ENCODE measurements around the gene HRG. TPM values are rescaled to one million over a fixed set of nuclear protein-coding genes. Genes with fewer than 3 reads are reported as not detected.

Gene HRG
- total and polyA plus RNA-seq, 2 donors (not counting 3 experiments of a cell fraction or from before 2014, with no cell fraction given) = not detected

- H3K9me1 ChIP-seq (replicated peaks; ENCODE audit: control insufficient read depth, extremely low read depth, insufficient read depth, low read length) = no peaks in the 10 kb centered on the region
- CTCF ChIA-PET = interaction anchor here (1.1 kb wide), 1 partner anchor 37 kb away, joined by 3 read pairs; no protein-coding TSS in a partner anchor
- no peaks in the 10 kb centered on the region for H3K79me2 ChIP-seq (ENCODE audit: control insufficient read depth, insufficient read depth, low read length)
- H3K4me1 ChIP-seq (ENCODE audit: control insufficient read depth, extremely low read depth, insufficient read depth, low read length) = no peaks in the 10 kb centered on the region
- BruUV-seq (replicated peaks) = no TSS peak
- H3K9me3 ChIP-seq (replicated peaks; ENCODE audit: control insufficient read depth, insufficient read depth, low read length) = no peaks in the 10 kb centered on the region
- H2AFZ ChIP-seq (ENCODE audit: low read depth, low read length) = no peak overlapping the region
- H3K27me3 ChIP-seq (ENCODE audit: control insufficient read depth in 2 of 2, insufficient read depth in 2 of 2, low read length in 2 of 2) = no peaks in the 10 kb centered on the region
- H3K4me2 ChIP-seq (ENCODE audit: insufficient read depth, low read length) = no peak overlapping the region
- no peak overlapping the region for H3K9ac ChIP-seq (replicated peaks; ENCODE audit: extremely low read depth, insufficient read depth, low read length)
- no peak overlapping the region for H3K27ac ChIP-seq (ENCODE audit: insufficient read depth, low read depth, low read length)
- FAIRE-seq = no peak
- no peak overlapping the region for H3K4me3 ChIP-seq (replicated peaks in 1 of 3; ENCODE audit: insufficient read depth in 1 of 3, low read depth in 1 of 3, low read length in 3 of 3)
- POLR2A ChIA-PET = no interaction called here
- no peak for DNase-seq (ENCODE audit: low read depth, low spot score)
- no peak for TF ChIP-seq JUN (IDR thresholded peaks at IDR 0.05; ENCODE audit: borderline replicate concordance, insufficient read depth, insufficient read length, low read depth)
- no peaks in the 10 kb centered on the region for H4K20me1 ChIP-seq (replicated peaks; ENCODE audit: control insufficient read depth, extremely low read depth, insufficient read depth, low read length)
- dilution Hi-C loops (cut with MboI; ENCODE audit: extremely low pct_ligation_motif_present, low sequenced_read_pairs) (no loop called here), intact Hi-C loops (cut with micrococcal nuclease) (no loop called here)
- H3K36me3 ChIP-seq (ENCODE audit: control insufficient read depth in 2 of 2, extremely low read depth in 1 of 2, insufficient read depth in 2 of 2, low read length in 2 of 2) = no peaks in the 10 kb centered on the region
Observed at GRCh38 chr3:186651678-186652215, 14.1 kb upstream of the HRG start.

GRCh38 chr3:186653080-186653707 is 12.6 kb upstream of the HRG start:
- no peak for TF ChIP-seq MYC (IDR thresholded peaks at IDR 0.05; ENCODE audit: low read depth, low read length)
- no peak for TF ChIP-seq POLR2A (IDR thresholded peaks at IDR 0.05; ENCODE audit: low read depth, low read length)
- no peak for TF ChIP-seq GATA2 (IDR thresholded peaks at IDR 0.05; ENCODE audit: insufficient read depth, insufficient read length, low read depth, low read length)
- no peak for TF ChIP-seq EZH2 (IDR thresholded peaks at IDR 0.05; ENCODE audit: borderline replicate concordance, low read depth, low read length, severe bottlenecking)
- no peak for TF ChIP-seq POLR2AphosphoS5 (IDR thresholded peaks at IDR 0.05; ENCODE audit: insufficient read depth, low read depth, low read length)
- TF ChIP-seq, protein P1, sequence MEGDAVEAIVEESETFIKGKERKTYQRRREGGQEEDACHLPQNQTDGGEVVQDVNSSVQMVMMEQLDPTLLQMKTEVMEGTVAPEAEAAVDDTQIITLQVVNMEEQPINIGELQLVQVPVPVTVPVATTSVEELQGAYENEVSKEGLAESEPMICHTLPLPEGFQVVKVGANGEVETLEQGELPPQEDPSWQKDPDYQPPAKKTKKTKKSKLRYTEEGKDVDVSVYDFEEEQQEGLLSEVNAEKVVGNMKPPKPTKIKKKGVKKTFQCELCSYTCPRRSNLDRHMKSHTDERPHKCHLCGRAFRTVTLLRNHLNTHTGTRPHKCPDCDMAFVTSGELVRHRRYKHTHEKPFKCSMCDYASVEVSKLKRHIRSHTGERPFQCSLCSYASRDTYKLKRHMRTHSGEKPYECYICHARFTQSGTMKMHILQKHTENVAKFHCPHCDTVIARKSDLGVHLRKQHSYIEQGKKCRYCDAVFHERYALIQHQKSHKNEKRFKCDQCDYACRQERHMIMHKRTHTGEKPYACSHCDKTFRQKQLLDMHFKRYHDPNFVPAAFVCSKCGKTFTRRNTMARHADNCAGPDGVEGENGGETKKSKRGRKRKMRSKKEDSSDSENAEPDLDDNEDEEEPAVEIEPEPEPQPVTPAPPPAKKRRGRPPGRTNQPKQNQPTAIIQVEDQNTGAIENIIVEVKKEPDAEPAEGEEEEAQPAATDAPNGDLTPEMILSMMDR (IDR thresholded peaks at IDR 0.05; ENCODE audit: extremely low read depth in 1 of 2, insufficient read depth in 1 of 2, low read depth in 1 of 2, low read length in 2 of 2) = no peak
- TF ChIP-seq FOS (IDR thresholded peaks at IDR 0.05; ENCODE audit: borderline replicate concordance, insufficient read depth, low read length) = no peak
- TF ChIP-seq, protein P2, sequence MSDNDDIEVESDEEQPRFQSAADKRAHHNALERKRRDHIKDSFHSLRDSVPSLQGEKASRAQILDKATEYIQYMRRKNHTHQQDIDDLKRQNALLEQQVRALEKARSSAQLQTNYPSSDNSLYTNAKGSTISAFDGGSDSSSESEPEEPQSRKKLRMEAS (IDR thresholded peaks at IDR 0.05; ENCODE audit: insufficient read depth, insufficient read length) = no peak
- TF ChIP-seq JUN (IDR thresholded peaks at IDR 0.05; ENCODE audit: borderline replicate concordance, insufficient read depth, insufficient read length, low read depth) = no peak
- H4K20me1 ChIP-seq (replicated peaks; ENCODE audit: control insufficient read depth, extremely low read depth, insufficient read depth, low read length) = no peaks in the 10 kb centered on the region
- H3K27ac ChIP-seq (ENCODE audit: insufficient read depth, low read depth, low read length) = no peak overlapping the region
- dilution Hi-C loops (cut with MboI; ENCODE audit: extremely low pct_ligation_motif_present, low sequenced_read_pairs) (no loop called here), intact Hi-C loops (cut with micrococcal nuclease) (no loop called here)
- H3K4me2 ChIP-seq (ENCODE audit: insufficient read depth, low read length) = no peak overlapping the region
- H3K9me3 ChIP-seq (replicated peaks; ENCODE audit: control insufficient read depth, insufficient read depth, low read length) = no peaks in the 10 kb centered on the region
- ChIA-PET POLR2A (no interaction called here), CTCF (no interaction called here)
- no peak for FAIRE-seq
- no TSS peak for BruUV-seq (replicated peaks)
- H3K9me1 ChIP-seq (replicated peaks; ENCODE audit: control insufficient read depth, extremely low read depth, insufficient read depth, low read length) = no peaks in the 10 kb centered on the region
- no peak overlapping the region for H3K9ac ChIP-seq (replicated peaks; ENCODE audit: extremely low read depth, insufficient read depth, low read length)
- DNase-seq (ENCODE audit: low read depth, low spot score) = no peak
- no peaks in the 10 kb centered on the region for H3K36me3 ChIP-seq (ENCODE audit: control insufficient read depth in 2 of 2, extremely low read depth in 1 of 2, insufficient read depth in 2 of 2, low read length in 2 of 2)
- H2AFZ ChIP-seq (ENCODE audit: low read depth, low read length) = no peak overlapping the region
- no peaks in the 10 kb centered on the region for H3K79me2 ChIP-seq (ENCODE audit: control insufficient read depth, insufficient read depth, low read length)
- no peaks in the 10 kb centered on the region for H3K27me3 ChIP-seq (ENCODE audit: control insufficient read depth in 2 of 2, insufficient read depth in 2 of 2, low read length in 2 of 2)
- no peaks in the 10 kb centered on the region for H3K4me1 ChIP-seq (ENCODE audit: control insufficient read depth, extremely low read depth, insufficient read depth, low read length)
- no peak overlapping the region for H3K4me3 ChIP-seq (replicated peaks in 1 of 3; ENCODE audit: insufficient read depth in 1 of 3, low read depth in 1 of 3, low read length in 3 of 3)

Measured in endothelial cell of umbilical vein (primary cell).